HG03039 (cell line): ENCODE data around the gene LAMB2.

Source experiments
- ATAC-seq: cut with Tn5 transposase; IDR thresholded peaks from one replicate; pipeline ENCODE4 v1.9.1; 2021; ENCODE audit warnings: mild to moderate bottlenecking, moderate library complexity; ENCODE audit not compliant: unreplicated experiment

The LAMB2 gene

DNA sequence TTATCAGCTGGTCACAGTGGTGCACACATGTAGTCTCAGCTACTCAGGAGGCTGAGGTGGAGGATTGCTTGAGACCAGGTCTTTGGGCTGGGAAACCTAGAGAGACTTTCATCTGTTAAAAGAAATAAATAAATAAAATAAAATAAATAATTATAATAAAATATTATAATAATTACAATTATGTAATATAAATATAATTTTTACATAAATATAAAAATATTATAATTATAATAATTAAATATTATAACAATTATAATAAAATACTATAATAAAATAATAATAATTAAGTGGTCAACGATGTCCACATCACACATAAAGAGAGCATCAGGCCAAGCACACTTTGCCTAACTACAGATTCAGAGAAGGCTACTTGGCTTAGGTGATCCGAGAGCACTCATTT, 53.6 kb downstream of the LAMB2 start:
- ATAC-seq: no peak

DNA sequence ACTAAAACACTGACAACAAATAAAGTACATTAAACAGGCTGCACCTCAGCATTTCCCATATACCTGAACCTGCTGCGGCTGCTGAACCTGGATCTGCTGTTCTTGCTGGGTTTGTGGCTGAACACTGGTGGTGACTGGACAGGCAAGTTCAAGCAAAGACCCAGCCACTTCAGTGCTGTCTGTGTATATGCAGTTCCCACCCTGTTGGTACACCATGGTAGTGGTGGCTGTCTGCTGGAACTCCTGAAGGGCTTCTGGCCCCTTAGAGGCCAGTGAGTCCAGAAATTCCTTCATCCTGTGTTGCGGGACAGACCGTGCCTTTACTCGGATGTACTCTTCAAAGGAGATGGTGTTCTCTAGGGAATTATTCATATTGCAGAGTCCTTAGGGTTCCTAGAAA, 56.2 kb downstream of the LAMB2 start:
- ATAC-seq: no peak

DNA sequence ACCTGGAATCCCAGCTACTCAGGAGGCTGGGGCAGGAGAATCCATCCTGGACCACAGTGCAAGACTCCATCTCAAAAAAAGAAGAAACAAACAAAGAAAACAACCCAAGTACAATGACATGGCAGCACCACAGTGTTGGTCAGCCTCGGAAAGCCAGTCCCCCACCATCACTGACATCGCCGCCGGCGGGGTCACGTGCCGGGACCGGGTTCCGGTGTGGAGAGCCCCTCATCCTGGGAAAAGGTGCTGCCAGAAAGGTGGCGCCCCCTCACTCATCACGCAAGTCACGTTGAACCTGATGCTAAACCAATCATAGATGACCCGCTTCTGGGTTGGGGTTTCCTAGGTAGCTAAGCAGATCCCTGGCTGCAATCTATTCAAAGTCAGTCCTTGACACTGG, 56.7 kb downstream of the LAMB2 start:
- ATAC-seq: no peak
